HG02571 (cell line): ENCODE data around the gene KIAA2012.

Experiments used
- ATAC-seq: cut with Tn5 transposase; IDR thresholded peaks from one replicate; pipeline ENCODE4 v1.9.1; 2021; ENCODE audit warnings: mild to moderate bottlenecking, moderate library complexity; ENCODE audit not compliant: unreplicated experiment

KIAA2012 gene

GRCh38 chr2:202072737-202073401, at the start of gene KIAA2012:
KIAA2012 (plus strand) TSS chr2:202073255; CDS start chr2:202073628, 373 bp downstream.
- ATAC-seq: no peak

- no peak for ATAC-seq
These were observed 49.2 kb upstream of the KIAA2012 start for GRCh38 chr2:202023904-202024266.

DNA sequence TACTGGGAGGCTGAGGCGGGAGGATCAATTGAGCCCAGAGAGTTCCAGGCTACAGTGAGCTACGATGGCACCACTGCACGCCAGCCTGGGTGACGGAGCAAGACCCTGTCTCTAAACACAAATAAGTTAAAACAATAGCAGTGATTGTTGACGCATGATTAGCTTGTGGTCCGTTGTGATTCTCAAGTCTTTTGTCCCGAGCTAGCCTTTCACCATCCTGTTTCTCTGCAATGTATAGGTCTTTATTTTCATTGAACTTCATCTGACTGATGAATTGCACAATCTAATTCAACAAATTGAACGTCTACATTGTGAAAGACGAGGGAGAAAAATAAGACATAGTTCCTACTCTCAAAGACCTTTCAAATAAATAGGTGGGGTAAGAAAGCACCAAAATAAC, 48.2 kb upstream of the KIAA2012 start:
- ATAC-seq: no peak

- no peak for ATAC-seq
These were observed 47.2 kb upstream of the KIAA2012 start for GRCh38 chr2:202025816-202026215.

- no peak for ATAC-seq
These were observed 46.5 kb upstream of the KIAA2012 start for GRCh38 chr2:202026507-202026906.

- no peak for ATAC-seq
These were observed 42.4 kb upstream of the KIAA2012 start for GRCh38 chr2:202030691-202031090.

- no peak for ATAC-seq
These were observed 41.7 kb upstream of the KIAA2012 start for GRCh38 chr2:202031246-202031951.

- ATAC-seq: peak; percentile 12
These were observed 40.2 kb upstream of the KIAA2012 start for GRCh38 chr2:202032846-202033316.

DNA sequence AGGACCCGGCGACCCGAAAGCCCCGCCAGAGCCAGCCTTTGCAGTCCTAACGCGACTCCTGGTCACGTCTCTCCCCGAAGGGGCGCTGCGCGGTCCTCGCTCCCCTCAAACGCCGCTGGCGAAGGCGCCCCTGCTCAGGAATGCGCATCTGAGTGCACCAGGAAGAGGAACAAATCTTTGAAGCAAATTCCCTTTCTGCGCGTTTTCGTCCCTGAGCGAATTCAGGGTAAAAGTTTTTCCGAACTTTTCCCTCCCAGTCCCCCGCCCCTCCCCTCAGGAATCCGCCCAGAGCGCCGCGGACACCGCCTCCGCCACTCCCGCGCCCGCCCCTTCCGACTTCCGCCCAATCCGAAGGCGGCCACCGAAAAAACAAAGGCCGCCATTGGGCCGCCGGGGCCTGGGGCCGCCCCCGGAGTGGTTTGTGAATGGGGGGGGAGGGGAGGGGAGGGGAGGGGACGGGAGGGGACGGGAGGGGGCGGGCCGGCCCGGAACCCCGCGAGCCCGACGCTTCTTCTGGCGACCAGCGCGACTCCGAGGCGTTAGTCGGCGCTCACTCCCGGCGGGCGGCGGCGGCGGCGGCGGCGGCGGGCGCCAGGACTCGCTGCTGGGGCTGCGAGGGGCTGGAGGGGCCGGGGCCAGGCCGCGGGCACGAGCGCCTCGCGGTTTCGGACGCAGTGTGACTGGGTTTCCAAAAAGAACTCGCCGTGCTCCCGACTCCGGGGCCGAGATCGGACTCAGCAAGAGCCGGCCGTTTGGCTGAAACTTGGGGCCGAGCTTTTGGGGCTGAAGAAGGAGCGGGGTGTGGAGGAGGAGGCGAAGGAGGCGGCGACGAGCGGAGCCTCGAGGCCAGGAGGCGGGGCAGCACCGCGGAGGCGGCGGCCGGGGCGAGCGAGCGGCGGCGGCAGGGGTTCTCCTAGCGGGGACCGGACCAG, 39.5 kb upstream of the KIAA2012 start, which contains the start of gene FZD7:
Gene FZD7 (plus strand): TSS at position 539 of the 932 bp plus-strand sequence. CDS start 793 bp downstream, outside the sequence.
- peak; percentile 79 for ATAC-seq

- peak; percentile 10 for ATAC-seq
These were observed 38.6 kb upstream of the KIAA2012 start for GRCh38 chr2:202034249-202035088.

- ATAC-seq: no peak
These were observed 37.7 kb upstream of the KIAA2012 start for GRCh38 chr2:202035089-202035940.

- no peak for ATAC-seq
These were observed 37.1 kb upstream of the KIAA2012 start for GRCh38 chr2:202035941-202036372.

GRCh38 chr2:202036601-202037037, 36.4 kb upstream of the KIAA2012 start:
- no peak for ATAC-seq

DNA sequence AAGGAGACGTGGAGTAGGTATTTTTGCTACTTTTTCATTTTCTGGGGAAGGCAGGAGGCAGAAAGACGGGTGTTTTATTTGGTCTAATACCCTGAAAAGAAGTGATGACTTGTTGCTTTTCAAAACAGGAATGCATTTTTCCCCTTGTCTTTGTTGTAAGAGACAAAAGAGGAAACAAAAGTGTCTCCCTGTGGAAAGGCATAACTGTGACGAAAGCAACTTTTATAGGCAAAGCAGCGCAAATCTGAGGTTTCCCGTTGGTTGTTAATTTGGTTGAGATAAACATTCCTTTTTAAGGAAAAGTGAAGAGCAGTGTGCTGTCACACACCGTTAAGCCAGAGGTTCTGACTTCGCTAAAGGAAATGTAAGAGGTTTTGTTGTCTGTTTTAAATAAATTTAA, 36.0 kb upstream of the KIAA2012 start:
- no peak for ATAC-seq

DNA sequence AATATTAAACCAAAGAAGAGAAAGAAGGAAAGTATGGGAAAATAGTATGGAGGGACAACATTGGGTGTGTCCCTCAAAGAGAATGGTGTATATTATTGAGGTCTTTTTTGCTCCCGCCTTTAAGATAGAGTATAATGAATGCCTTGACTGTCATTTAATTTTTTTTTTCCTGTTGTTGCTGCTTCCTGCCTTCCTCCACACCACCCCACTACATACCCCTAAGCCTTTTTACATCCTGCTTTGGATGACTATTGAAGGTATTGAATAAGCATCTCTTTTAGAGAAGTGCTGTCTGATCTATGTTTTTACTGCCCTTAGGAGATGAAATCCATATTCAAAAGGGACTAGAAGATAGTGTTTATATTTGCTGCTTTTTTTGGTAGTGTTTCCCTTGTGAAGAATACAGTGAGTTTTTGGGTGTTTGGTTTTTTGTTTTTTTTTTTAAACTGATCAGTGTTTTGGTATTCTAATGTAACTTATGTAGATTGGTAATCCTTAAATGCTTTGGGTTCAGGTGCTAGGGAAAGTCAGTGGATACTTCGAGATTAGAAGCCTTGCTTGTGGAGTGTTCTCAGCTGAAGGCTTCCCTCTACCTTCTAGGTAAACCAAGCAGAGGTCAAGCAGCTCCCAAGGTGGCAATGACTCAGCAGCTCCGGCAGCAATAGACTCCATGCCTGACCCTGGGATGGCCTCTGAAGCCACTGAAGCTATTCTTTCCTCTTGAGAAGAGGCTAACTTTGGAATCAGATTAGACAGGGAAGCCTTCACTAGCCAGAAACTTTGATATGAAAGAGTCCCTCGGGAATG, 34.4 kb upstream of the KIAA2012 start:
- no peak for ATAC-seq

DNA sequence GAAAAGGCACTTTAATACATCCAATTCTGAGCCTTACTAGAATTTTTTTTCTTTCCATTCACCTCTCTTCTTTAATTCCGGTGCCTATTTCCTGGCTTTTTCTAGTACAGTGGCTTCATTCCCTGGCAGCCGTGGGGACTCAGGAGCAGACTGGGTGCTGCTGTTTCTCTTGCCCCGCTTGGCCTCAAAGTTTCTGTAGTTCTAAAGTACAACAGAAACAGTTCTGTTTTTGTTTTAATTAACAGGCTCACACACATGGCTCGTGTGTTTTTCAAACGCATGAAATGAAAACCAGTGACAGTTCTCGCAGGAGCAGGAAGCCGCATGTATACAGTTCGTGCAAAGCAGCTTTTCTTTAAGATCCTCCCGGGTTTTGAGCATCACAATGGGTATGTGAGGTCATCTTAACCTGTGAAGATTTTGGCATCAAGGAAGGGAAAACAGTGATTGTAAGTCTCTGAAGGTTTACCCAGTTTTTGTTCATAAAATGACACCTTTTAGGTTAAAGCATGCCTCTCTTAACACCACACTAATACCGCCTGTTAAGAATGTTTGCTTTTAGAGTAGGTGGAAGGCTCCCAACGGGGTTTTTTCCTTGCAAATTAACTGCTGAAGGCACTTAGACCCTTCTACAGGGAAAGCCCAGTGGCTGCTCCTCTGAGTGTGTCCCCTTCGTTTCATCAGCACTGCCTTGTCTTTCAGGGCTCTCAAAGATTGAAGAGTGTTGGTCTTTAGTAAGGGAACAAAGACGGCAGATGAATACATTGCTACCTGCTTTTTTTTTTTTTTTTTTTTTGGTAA, 33.6 kb upstream of the KIAA2012 start:
- ATAC-seq: no peak

GRCh38 chr2:202040079-202040844, 32.8 kb upstream of the KIAA2012 start:
- ATAC-seq: no peak
